GM06990 (cell line): ENCODE measurements around the gene RBPJL.

Experiments used
- DNase-seq: peaks from one replicate; pipeline ENCODE4 v3.0.0-alpha.2; 2011; ENCODE audit not compliant: insufficient read length; ENCODE audit errors: extremely low read depth
- H3K27me3 ChIP-seq: replicated peaks from 2 replicates; pipeline ENCODE4 v1.6.0; 2011; ENCODE audit warnings: low read length; ENCODE audit not compliant: control insufficient read depth, insufficient read depth
- H3K36me3 ChIP-seq: 2 replicates; pipeline ENCODE4 v1.5.1; 2011; ENCODE audit warnings: low read length; ENCODE audit not compliant: control insufficient read depth, insufficient read depth
- H3K4me3 ChIP-seq: replicated peaks from 2 replicates; pipeline ENCODE4 v1.5.1; 2011; ENCODE audit warnings: low read depth, mild to moderate bottlenecking, control low read depth, low read length
- CTCF ChIP-seq: IDR thresholded peaks from 2 replicates; pipeline ENCODE4 v1.5.1; 2011; ENCODE audit warnings: low read length, control low read depth, mild to moderate bottlenecking, inconsistent platforms; ENCODE audit not compliant: insufficient read depth, poor library complexity, severe bottlenecking

The RBPJL gene

GRCh38 chr20:45300961-45301360, 5.7 kb upstream of the RBPJL start:
- TF ChIP-seq CTCF, result peak; percentile 79
- H3K36me3 ChIP-seq, result no peaks in the 10 kb centered on the region
- DNase-seq, result no peak

GRCh38 chr20:45301824-45302271, 4.8 kb upstream of the RBPJL start:
- no peak overlapping the region for H3K4me3 ChIP-seq
- DNase-seq, result no peak
- no peaks in the 10 kb centered on the region for H3K36me3 ChIP-seq
- no peaks in the 10 kb centered on the region for H3K27me3 ChIP-seq
- no peak for TF ChIP-seq CTCF

More at GRCh38 chr20:45300961-45301360, 5.7 kb upstream of the RBPJL start:
- H3K4me3 ChIP-seq, result no peak overlapping the region
- H3K27me3 ChIP-seq, result no peaks in the 10 kb centered on the region

- Histone ChIP-seq H3K27me3 (no peaks in the 10 kb centered on the region; the same call in 1 of the 2 replicates), H3K4me3 (no peak overlapping the region), H3K36me3 (no peaks in the 10 kb centered on the region)
- no peak for TF ChIP-seq CTCF
- no peak for DNase-seq
Observed at GRCh38 chr20:45303586-45304463, 2.8 kb upstream of the RBPJL start.

GRCh38 chr20:45304464-45304999, 2.1 kb upstream of the RBPJL start:
- no peak for TF ChIP-seq CTCF
- Histone ChIP-seq H3K36me3 (no peaks in the 10 kb centered on the region), H3K27me3 (no peaks in the 10 kb centered on the region; the same call in none of the 2 replicates), H3K4me3 (no peak overlapping the region)
- DNase-seq, result no peak

- no peaks in the 10 kb centered on the region; the same call in none of the 2 replicates for H3K27me3 ChIP-seq
- H3K36me3 ChIP-seq, result no peaks in the 10 kb centered on the region
- H3K4me3 ChIP-seq, result no peak overlapping the region
- DNase-seq, result no peak
- no peak for TF ChIP-seq CTCF
Observed at GRCh38 chr20:45305262-45305661, 1.4 kb upstream of the RBPJL start.
